KMS-11 (cell line): Measurements from ENCODE around the gene BCL2L1.
"Not testable (repeated sequence)": the region's sequence is repeated elsewhere in the genome, so short reads cannot be mapped to it uniquely, and the experiment has no call there.

Experiments used
- H2AFZ ChIP-seq: fragments of 200-600 bp; sonication (generic); 2 replicates; pipeline ENCODE4 v1.6.1; 2016; ENCODE audit warnings: antibody characterized with exemption, mixed run types, low read depth
- H3K27ac ChIP-seq: fragments of 200-600 bp; sonication (generic); 2 replicates; pipeline ENCODE4 v1.6.1; 2016; ENCODE audit warnings: mild to moderate bottlenecking, mixed run types
- H3K27me3 ChIP-seq: fragments of 200-600 bp; sonication (generic); 2 replicates; pipeline ENCODE4 v1.6.1; 2017; ENCODE audit warnings: mild to moderate bottlenecking, low read depth, mixed run types, moderate library complexity; ENCODE audit not compliant: insufficient read depth
- H3K36me3 ChIP-seq: fragments of 200-600 bp; sonication (generic); 2 replicates; pipeline ENCODE4 v1.6.1; 2017; ENCODE audit warnings: mild to moderate bottlenecking, mixed run types; ENCODE audit not compliant: insufficient read depth
- H3K4me1 ChIP-seq: fragments of 200-600 bp; sonication (generic); 2 replicates; pipeline ENCODE4 v1.6.1; 2016; ENCODE audit warnings: mild to moderate bottlenecking, low read depth, mixed run types; ENCODE audit not compliant: poor library complexity, severe bottlenecking
- H3K4me2 ChIP-seq: fragments of 200-600 bp; sonication (generic); 2 replicates; pipeline ENCODE4 v1.7.0; 2016; ENCODE audit warnings: mild to moderate bottlenecking, mixed run types
- H3K4me3 ChIP-seq: fragments of 200-600 bp; sonication (generic); IDR thresholded peaks from 2 replicates; pipeline ENCODE4 v1.6.1; 2017; ENCODE audit warnings: low read depth, low read length, mixed read lengths; ENCODE audit not compliant: insufficient read depth
- H3K79me2 ChIP-seq: fragments of 200-600 bp; sonication (generic); 2 replicates; pipeline ENCODE4 v1.6.1; 2016; ENCODE audit warnings: low read depth, mixed run types; ENCODE audit not compliant: insufficient read depth
- H3K9ac ChIP-seq: fragments of 200-600 bp; sonication (generic); 2 replicates; pipeline ENCODE4 v1.6.1; 2016; ENCODE audit warnings: mild to moderate bottlenecking, mixed run types
- H4K20me1 ChIP-seq: fragments of 200-600 bp; sonication (generic); 2 replicates; pipeline ENCODE4 v1.6.1; 2016; ENCODE audit warnings: mild to moderate bottlenecking, mixed run types; ENCODE audit not compliant: insufficient read depth
- CTCF ChIP-seq: fragments of 200-600 bp; sonication (generic); conservative IDR thresholded peaks from 2 replicates; pipeline ENCODE4 v1.6.1; 2017; ENCODE audit warnings: low read depth, mild to moderate bottlenecking, antibody characterized with exemption, low read length, moderate library complexity, mixed read lengths

Gene BCL2L1

GRCh38 chr20:31747640-31748039 lies 25.0 kb upstream of the BCL2L1 start:
- no peak overlapping the region for H3K9ac ChIP-seq
- H3K4me1 ChIP-seq: peaks cover 26% of the 10 kb centered on the region
- H3K4me2 ChIP-seq: no peak overlapping the region
- H2AFZ ChIP-seq: no peak overlapping the region
- no peak overlapping the region for H3K4me3 ChIP-seq
- no peaks in the 10 kb centered on the region for H4K20me1 ChIP-seq
- no peaks in the 10 kb centered on the region for H3K27me3 ChIP-seq
- H3K36me3 ChIP-seq: peaks cover 7% of the 10 kb centered on the region; the same call in 1 of the 2 replicates
- TF ChIP-seq CTCF: no peak
- no peak overlapping the region for H3K27ac ChIP-seq
- peaks cover 97% of the 10 kb centered on the region for H3K79me2 ChIP-seq

- not testable (repeated sequence) for H3K27ac ChIP-seq, H3K36me3 ChIP-seq, H3K9ac ChIP-seq, H4K20me1 ChIP-seq, H2AFZ ChIP-seq, H3K4me3 ChIP-seq, H3K4me2 ChIP-seq, H3K27me3 ChIP-seq
- H3K79me2 ChIP-seq: peaks cover 97% of the 10 kb centered on the region
- peaks cover 32% of the 10 kb centered on the region for H3K4me1 ChIP-seq
Observed at GRCh38 chr20:31747028-31747427, 24.4 kb upstream of the BCL2L1 start.

- H3K27ac ChIP-seq: no peak overlapping the region
- H3K27me3 ChIP-seq: no peaks in the 10 kb centered on the region
- peaks cover 39% of the 10 kb centered on the region for H3K4me1 ChIP-seq
- no peak overlapping the region for H3K4me3 ChIP-seq
- no peak for TF ChIP-seq CTCF
- no peak overlapping the region for H3K9ac ChIP-seq
- peaks cover 1% of the 10 kb centered on the region; the same call in 1 of the 2 replicates for H3K36me3 ChIP-seq
- no peaks in the 10 kb centered on the region for H4K20me1 ChIP-seq
- no peak overlapping the region for H3K4me2 ChIP-seq
- no peak overlapping the region for H2AFZ ChIP-seq
- H3K79me2 ChIP-seq: peaks cover 97% of the 10 kb centered on the region
Observed at GRCh38 chr20:31746068-31746878, 23.6 kb upstream of the BCL2L1 start.

GRCh38 chr20:31740656-31741323 lies 18.1 kb upstream of the BCL2L1 start:
- Histone ChIP-seq H3K4me2 (peak overlapping the region; percentile 64), H3K9ac (peak overlapping the region; percentile 66; the same call in 1 of the 2 replicates), H3K79me2 (peaks cover 68% of the 10 kb centered on the region), H2AFZ (no peak overlapping the region), H3K4me1 (peaks cover 42% of the 10 kb centered on the region), H3K27me3 (no peaks in the 10 kb centered on the region), H4K20me1 (no peaks in the 10 kb centered on the region), H3K27ac (peak overlapping the region; percentile 48; the same call in 1 of the 2 replicates), H3K4me3 (no peak overlapping the region), H3K36me3 (no peaks in the 10 kb centered on the region; the same call in 1 of the 2 replicates)
- TF ChIP-seq CTCF: no peak
